A673 (cell line): ENCODE measurements around the gene F2RL2. TPM values are rescaled to one million over a fixed set of nuclear protein-coding genes. Genes with fewer than 3 reads are reported as not detected.
A peak's percentile ranks its signal among the peaks of the same experiment; 100 is the strongest.

Experiments
- BruUV-seq: library from RNA; stranded (reverse); fragments of 400-500 nt; replicated peaks from 2 replicates; lab custom pipeline; 2021; lab: Mats Ljungman, UMichigan
- CTCF ChIA-PET: fragments of 300-600 bp; sonication (Branson Sonifier 250); formaldehyde crosslinking; loops from one replicate; lab custom pipeline; 2022; ENCODE audit warnings: antibody characterized with exemption; lab: Charles Lee
- POLR2A ChIA-PET: fragments of 300-600 bp; sonication (Branson Sonifier 250); formaldehyde crosslinking; loops from one replicate; lab custom pipeline; 2022; ENCODE audit warnings: antibody characterized with exemption; ENCODE audit not compliant: low non-redundant PET; lab: Charles Lee
- DNase-seq: peaks from one replicate; pipeline ENCODE4 v3.0.0-alpha.2; 2015; ENCODE audit warnings: low spot score
- H3K27ac ChIP-seq: fragments of 200-600 bp; sonication (generic); 2 replicates; pipeline ENCODE4 v1.5.1; 2016; ENCODE audit warnings: mixed run types, low read depth, mild to moderate bottlenecking, mixed read lengths, antibody characterized with exemption, low read length; ENCODE audit not compliant: poor library complexity, severe bottlenecking
- H3K27me3 ChIP-seq: fragments of 200-600 bp; sonication (generic); replicated peaks from 2 replicates; pipeline ENCODE4 v1.6.1; 2017; ENCODE audit warnings: mixed run types, low read depth, mild to moderate bottlenecking, mixed read lengths, antibody characterized with exemption, low read length; ENCODE audit not compliant: insufficient read depth, poor library complexity
- H3K36me3 ChIP-seq: fragments of 200-600 bp; sonication (generic); 2 replicates; pipeline ENCODE4 v1.6.1; 2016; ENCODE audit warnings: mixed run types, mild to moderate bottlenecking, mixed read lengths, antibody characterized with exemption, low read length; ENCODE audit not compliant: insufficient read depth, poor library complexity, severe bottlenecking
- H3K4me1 ChIP-seq: fragments of 200-600 bp; sonication (generic); 2 replicates; pipeline ENCODE4 v1.6.1; 2017; ENCODE audit warnings: mixed run types, mild to moderate bottlenecking, mixed read lengths, antibody characterized with exemption, low read length; ENCODE audit not compliant: insufficient read depth, poor library complexity, severe bottlenecking
- H3K4me3 ChIP-seq: fragments of 200-600 bp; sonication (generic); 2 replicates; pipeline ENCODE4 v1.5.1; 2016; ENCODE audit warnings: low read depth, mixed run types, mild to moderate bottlenecking, mixed read lengths, low read length; ENCODE audit not compliant: poor library complexity, severe bottlenecking
- H3K9me3 ChIP-seq: fragments of 200-600 bp; sonication (generic); 2 replicates; pipeline ENCODE4 v1.6.1; 2016; ENCODE audit warnings: mixed run types, low read depth, mild to moderate bottlenecking, mixed read lengths, antibody characterized with exemption, low read length; ENCODE audit not compliant: poor library complexity, severe bottlenecking
- CTCF ChIP-seq: fragments of 300-800, 200-600 bp; sonication (generic); conservative IDR thresholded peaks from 2 replicates; pipeline ENCODE4 v1.5.1; 2017; ENCODE audit warnings: low read depth, mild to moderate bottlenecking, antibody characterized with exemption, low read length, moderate library complexity, mixed read lengths
- EZH2 ChIP-seq: fragments of 200-600 bp; sonication (generic); IDR thresholded peaks from 2 replicates; pipeline ENCODE4 v1.6.1; 2017; ENCODE audit warnings: borderline replicate concordance, low read depth, mild to moderate bottlenecking, mixed read lengths, antibody characterized with exemption, low read length; ENCODE audit not compliant: poor library complexity, severe bottlenecking
- intact Hi-C: fragments of 100-400 bp; cut with micrococcal nuclease; formaldehyde crosslinking; loops from one replicate; pipeline ENCODE4 v1.10.0; 2022; ENCODE audit not compliant: unreplicated experiment
- total RNA-seq: library from RNA; stranded (reverse); gene quantifications from 2 replicates; pipeline ENCODE4 v1.2.3, GENCODE V29; 2021

F2RL2 gene
- total RNA-seq, 1 experiment from 2014 or later: 14.4 TPM

DNA sequence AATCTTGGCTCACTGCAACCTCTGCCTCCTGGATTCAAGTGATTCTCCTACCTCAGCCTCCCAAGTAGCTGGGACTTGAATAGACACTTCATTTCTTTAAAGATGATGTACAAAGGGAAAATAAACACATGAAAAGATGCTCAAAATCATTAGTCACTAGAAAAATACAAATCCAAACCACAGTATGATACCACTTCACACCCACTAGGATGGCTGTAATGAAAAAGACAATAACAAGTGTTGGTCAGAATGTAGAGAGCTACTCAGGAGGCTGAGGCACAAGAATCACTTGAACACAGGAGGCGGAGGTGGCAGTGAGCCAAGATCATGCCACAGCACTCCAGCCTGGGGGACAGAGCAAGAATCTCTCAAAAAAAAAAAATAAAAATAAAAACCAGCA, 13.0 kb downstream of the F2RL2 start:
- POLR2A ChIA-PET: interaction anchor here (0.6 kb wide), 1 partner anchor 33 kb away, joined by 3 read pairs; no protein-coding TSS in a partner anchor
- Histone ChIP-seq H3K36me3 (no peaks in the 10 kb centered on the region), H3K27me3 (no peaks in the 10 kb centered on the region), H3K4me3 (no peak overlapping the region), H3K27ac (no peak overlapping the region), H3K9me3 (no peaks in the 10 kb centered on the region), H3K4me1 (peaks cover 34% of the 10 kb centered on the region)
- no peak for TF ChIP-seq CTCF
- TF ChIP-seq EZH2: no peak
- no TSS peak for BruUV-seq
- no peak for DNase-seq
- CTCF ChIA-PET: no interaction called here
- intact Hi-C loops: no loop called here

- Histone ChIP-seq H3K27ac (no peak overlapping the region), H3K4me1 (peaks cover 33% of the 10 kb centered on the region), H3K9me3 (no peaks in the 10 kb centered on the region), H3K27me3 (no peaks in the 10 kb centered on the region), H3K4me3 (no peak overlapping the region), H3K36me3 (no peaks in the 10 kb centered on the region)
- intact Hi-C loops: no loop called here
- TF ChIP-seq CTCF (no peak), EZH2 (no peak)
- POLR2A ChIA-PET: no interaction called here
- BruUV-seq: no TSS peak
- CTCF ChIA-PET: no interaction called here
- peak; percentile 63 for DNase-seq
Measured at GRCh38 chr5:76608833-76609232, 14.4 kb downstream of the F2RL2 start.

DNA sequence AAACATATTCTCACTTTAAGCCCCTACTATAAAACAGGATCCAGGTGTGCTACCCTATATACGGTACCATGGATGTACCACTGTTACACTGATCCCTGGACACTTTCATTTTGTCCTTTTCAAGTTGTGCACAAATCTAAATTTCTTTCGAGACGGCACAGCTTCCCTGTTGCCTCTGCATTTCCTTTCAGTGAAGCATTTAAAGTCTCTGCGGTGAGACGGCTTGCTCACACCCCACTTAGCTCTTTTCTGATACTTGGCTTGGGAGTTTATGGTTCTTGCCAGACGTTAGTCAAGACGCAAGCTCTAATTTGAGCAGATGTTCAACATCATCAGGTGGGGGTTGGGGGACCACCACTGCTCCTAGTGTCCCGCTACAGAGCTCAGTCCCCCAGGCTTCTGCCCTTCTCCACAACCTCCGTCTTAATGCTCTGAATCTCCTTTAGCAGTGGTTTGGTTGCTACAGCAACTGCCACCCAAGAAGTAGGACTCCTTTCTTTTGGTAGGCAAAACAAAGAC, 15.8 kb downstream of the F2RL2 start:
- DNase-seq: no peak
- TF ChIP-seq CTCF: no peak
- TF ChIP-seq EZH2: no peak
- ChIA-PET POLR2A (no interaction called here), CTCF (interaction anchor here (1.6 kb wide), 1 partner anchor 167 kb away, joined by 6 read pairs; no protein-coding TSS in a partner anchor)
- H3K27me3 ChIP-seq: no peaks in the 10 kb centered on the region
- no peaks in the 10 kb centered on the region for H3K36me3 ChIP-seq
- no peak overlapping the region for H3K4me3 ChIP-seq
- no peaks in the 10 kb centered on the region for H3K9me3 ChIP-seq
- peaks cover 45% of the 10 kb centered on the region for H3K4me1 ChIP-seq
- intact Hi-C loops: no loop called here
- H3K27ac ChIP-seq: peak overlapping the region; percentile 10
- no TSS peak for BruUV-seq
